HG03571 (cell line): ENCODE results near the gene TMEM41A.
"Not testable (repeated sequence)": the region's sequence is repeated elsewhere in the genome, so short reads cannot be mapped to it uniquely, and the experiment has no call there.

Experiments
- ATAC-seq: cut with Tn5 transposase; IDR thresholded peaks from one replicate; pipeline ENCODE4 v1.9.1; 2021; ENCODE audit not compliant: unreplicated experiment

TMEM41A gene

GRCh38 chr3:185489462-185489861, 9.4 kb downstream of the TMEM41A start:
- ATAC-seq = no peak

- ATAC-seq = no peak
These were observed 10.4 kb downstream of the TMEM41A start for GRCh38 chr3:185488465-185488864.

GRCh38 chr3:185486394-185486793, 12.4 kb downstream of the TMEM41A start:
- no peak for ATAC-seq

GRCh38 chr3:185484296-185484695, 14.5 kb downstream of the TMEM41A start:
- no peak for ATAC-seq

GRCh38 chr3:185479373-185479945, 19.4 kb downstream of the TMEM41A start:
- ATAC-seq = no peak

- ATAC-seq = no peak
These were observed 21.5 kb downstream of the TMEM41A start for GRCh38 chr3:185477316-185477715.

GRCh38 chr3:185474922-185475321, 23.9 kb downstream of the TMEM41A start:
- ATAC-seq = not testable (repeated sequence)

- ATAC-seq = no peak
These were observed 25.5 kb downstream of the TMEM41A start for GRCh38 chr3:185473290-185473815.

- ATAC-seq = no peak
These were observed 28.5 kb downstream of the TMEM41A start for GRCh38 chr3:185470323-185470722.

GRCh38 chr3:185469542-185469941, 29.3 kb downstream of the TMEM41A start:
- ATAC-seq = no peak

GRCh38 chr3:185466123-185466522, 32.7 kb downstream of the TMEM41A start:
- not testable (repeated sequence) for ATAC-seq

GRCh38 chr3:185465471-185465870, 33.4 kb downstream of the TMEM41A start:
- no peak for ATAC-seq

GRCh38 chr3:185460719-185461350, 38.0 kb downstream of the TMEM41A start:
- ATAC-seq = no peak

GRCh38 chr3:185460309-185460708, 38.5 kb downstream of the TMEM41A start:
- ATAC-seq = no peak

- ATAC-seq = no peak
These were observed 41.5 kb downstream of the TMEM41A start for GRCh38 chr3:185457376-185457775.

- not testable (repeated sequence) for ATAC-seq
These were observed 47.4 kb downstream of the TMEM41A start for GRCh38 chr3:185451432-185451831.

- ATAC-seq = no peak
These were observed 50.7 kb downstream of the TMEM41A start for GRCh38 chr3:185448107-185448506.

GRCh38 chr3:185444329-185444728, 54.5 kb downstream of the TMEM41A start:
- no peak for ATAC-seq

- no peak for ATAC-seq
These were observed 56.8 kb downstream of the TMEM41A start for GRCh38 chr3:185442031-185442430.

GRCh38 chr3:185439745-185440466, 58.9 kb downstream of the TMEM41A start:
- ATAC-seq = no peak
